ENCODE data around the gene CDK6. TPM values are rescaled to one million over a fixed set of nuclear protein-coding genes. Genes with fewer than 3 reads are reported as not detected.

CDK6 gene
- total and polyA plus RNA-seq, 10 of the 15 experiments (the other 5 are each of a cell fraction or from before 2014, with no cell fraction given), result 8.0 to 118 (median 45.8) TPM

- TF ChIP-seq PBX3 (IDR thresholded peaks at IDR 0.05; ENCODE audit: insufficient replicate concordance, low read depth, low read length) (no peak), BMI1 (IDR thresholded peaks at IDR 0.05; ENCODE audit: borderline replicate concordance) (no peak), SMAD1 (IDR thresholded peaks at IDR 0.05; ENCODE audit: low read depth, partially characterized antibody) (no peak), RB1 (IDR thresholded peaks at IDR 0.05; ENCODE audit: borderline replicate concordance) (no peak), JUNB (IDR thresholded peaks at IDR 0.05) (peak; percentile 62; the same call in 1 of the 2 replicates), FOXK2 (IDR thresholded peaks at IDR 0.05) (no peak), EED (IDR thresholded peaks at IDR 0.05; ENCODE audit: low read depth) (0 out of 2 replicates have a peak, but pooled peaks have one; percentile 11), ZBTB33 (IDR thresholded peaks at IDR 0.05) (no peak), ZNF207 (IDR thresholded peaks at IDR 0.05; ENCODE audit: borderline replicate concordance) (no peak), TCF3 (IDR thresholded peaks at IDR 0.05; ENCODE audit: borderline replicate concordance, insufficient read depth, low read depth, low read length) (no peak), CUX1 (IDR thresholded peaks at IDR 0.05; ENCODE audit: insufficient replicate concordance, low read depth, low read length) (peak; percentile 23), ZNF384 (IDR thresholded peaks at IDR 0.05; ENCODE audit: borderline replicate concordance, low read depth, low read length) (peak; percentile 41; the same call in 1 of the 2 replicates), NBN (IDR thresholded peaks at IDR 0.05) (no peak), WRNIP1 (IDR thresholded peaks at IDR 0.05; ENCODE audit: borderline replicate concordance, low read depth, low read length) (no peak), YBX1 (IDR thresholded peaks at IDR 0.05) (no peak), MYC (IDR thresholded peaks at IDR 0.05; ENCODE audit: insufficient read depth, insufficient read length, insufficient replicate concordance, low read length, severe bottlenecking) (no peak), NR2C2 (IDR thresholded peaks at IDR 0.05; ENCODE audit: borderline replicate concordance, control insufficient read depth, insufficient read length, low read depth) (no peak), BRCA1 (IDR thresholded peaks at IDR 0.05; ENCODE audit: low read depth, low read length) (no peak), YY1 (IDR thresholded peaks at IDR 0.05; ENCODE audit: low read depth, low read length) (no peak), SP1 (IDR thresholded peaks at IDR 0.05; ENCODE audit: low read depth, low read length) (no peak), KAT2A (conservative IDR thresholded peaks at IDR 0.05; ENCODE audit: control insufficient read depth, low read depth, low read length) (no peak), ZNF622 (IDR thresholded peaks at IDR 0.05) (no peak), ASH2L (IDR thresholded peaks at IDR 0.05; ENCODE audit: borderline replicate concordance, low read depth) (no peak)
These were observed 104.9 kb downstream of the CDK6 start (continued) for GRCh38 chr7:92731335-92732063.

Data from GM12878 (cell line).